HEK293 (cell line): ENCODE measurements around the gene CFP.

Experiments
- ATF2 ChIP-seq: fragments of 450-650 bp; formaldehyde crosslinking; IDR thresholded peaks from 2 replicates; pipeline ENCODE4 v1.5.1; 2016; ENCODE audit warnings: missing biosample characterization, missing genetic modification characterization, low read depth
- BCL6B ChIP-seq: fragments of 450-650 bp; formaldehyde crosslinking; IDR thresholded peaks from 2 replicates; pipeline ENCODE4 v1.5.1; 2017; ENCODE audit warnings: missing biosample characterization, missing genetic modification characterization
- GLI4 ChIP-seq: fragments of 450-650 bp; formaldehyde crosslinking; IDR thresholded peaks from 2 replicates; pipeline ENCODE4 v1.5.1; 2016; ENCODE audit warnings: missing biosample characterization, missing genetic modification characterization
- GLIS1 ChIP-seq: fragments of 450-650 bp; formaldehyde crosslinking; IDR thresholded peaks from 2 replicates; pipeline ENCODE4 v1.5.1; 2016; ENCODE audit warnings: missing biosample characterization, missing genetic modification characterization
- HIC1 ChIP-seq: fragments of 450-650 bp; formaldehyde crosslinking; IDR thresholded peaks from 2 replicates; pipeline ENCODE4 v1.5.1; 2016; ENCODE audit warnings: missing biosample characterization, missing genetic modification characterization
- KLF17 ChIP-seq: fragments of 450-650 bp; formaldehyde crosslinking; IDR thresholded peaks from 2 replicates; pipeline ENCODE4 v1.5.1; 2016; ENCODE audit warnings: missing biosample characterization, missing genetic modification characterization
- MEIS1 ChIP-seq: sonication (generic); formaldehyde crosslinking; IDR thresholded peaks from 2 replicates; pipeline ENCODE4 v1.8.1; 2022; ENCODE audit warnings: missing genetic modification reagents, mild to moderate bottlenecking, borderline replicate concordance
- PRDM1 ChIP-seq: fragments of 450-650 bp; formaldehyde crosslinking; IDR thresholded peaks from 2 replicates; pipeline ENCODE4; 2016; ENCODE audit warnings: missing biosample characterization, missing genetic modification characterization
- TRIM28 ChIP-seq: IDR thresholded peaks from 2 replicates; pipeline ENCODE4 v1.6.1; 2011; ENCODE audit warnings: low read length, control low read depth, borderline replicate concordance
- ZBTB44 ChIP-seq: fragments of 450-650 bp; IDR thresholded peaks from 2 replicates; pipeline ENCODE4 v1.5.1; 2018; ENCODE audit warnings: missing biosample characterization, mild to moderate bottlenecking, missing genetic modification characterization
- ZBTB48 ChIP-seq: fragments of 450-650 bp; formaldehyde crosslinking; IDR thresholded peaks from 2 replicates; pipeline ENCODE4 v1.5.1; 2016; ENCODE audit warnings: missing biosample characterization, missing genetic modification characterization
- ZEB2 ChIP-seq: fragments of 450-650 bp; formaldehyde crosslinking; IDR thresholded peaks from 2 replicates; pipeline ENCODE4 v1.5.1; 2016; ENCODE audit warnings: missing biosample characterization, missing genetic modification characterization
- ZFHX2 ChIP-seq: fragments of 450-650 bp; formaldehyde crosslinking; conservative IDR thresholded peaks from 2 replicates; pipeline ENCODE4 v1.5.1; 2016; ENCODE audit warnings: missing biosample characterization, missing genetic modification characterization
- ZNF24 ChIP-seq: fragments of 450-650 bp; formaldehyde crosslinking; IDR thresholded peaks from 2 replicates; pipeline ENCODE4 v1.5.1; 2016; ENCODE audit warnings: missing biosample characterization, missing genetic modification characterization
- ZNF248 ChIP-seq: fragments of 450-650 bp; formaldehyde crosslinking; IDR thresholded peaks from 2 replicates; pipeline ENCODE4 v1.5.1; 2017; ENCODE audit warnings: missing biosample characterization, missing genetic modification characterization
- ZNF324 ChIP-seq: fragments of 450-650 bp; formaldehyde crosslinking; IDR thresholded peaks from 2 replicates; pipeline ENCODE4 v1.5.1; 2016; ENCODE audit warnings: missing biosample characterization, missing genetic modification characterization
- ZNF394 ChIP-seq: fragments of 450-650 bp; formaldehyde crosslinking; IDR thresholded peaks from 2 replicates; pipeline ENCODE4 v1.5.1; 2016; ENCODE audit warnings: missing biosample characterization, missing genetic modification characterization, mild to moderate bottlenecking, moderate library complexity, borderline replicate concordance
- ZNF416 ChIP-seq: fragments of 450-650 bp; formaldehyde crosslinking; IDR thresholded peaks from 2 replicates; pipeline ENCODE4 v1.5.1; 2016; ENCODE audit warnings: missing biosample characterization, missing genetic modification characterization
- ZNF433 ChIP-seq: fragments of 450-650 bp; formaldehyde crosslinking; IDR thresholded peaks from 2 replicates; pipeline ENCODE4 v1.5.1; 2016; ENCODE audit warnings: missing biosample characterization, missing genetic modification characterization, low read depth
- ZNF514 ChIP-seq: fragments of 450-650 bp; formaldehyde crosslinking; IDR thresholded peaks from 2 replicates; pipeline ENCODE4 v1.5.1; 2016; ENCODE audit warnings: missing biosample characterization, missing genetic modification characterization
- ZNF530 ChIP-seq: fragments of 450-650 bp; formaldehyde crosslinking; IDR thresholded peaks from 2 replicates; pipeline ENCODE4 v1.5.1; 2016; ENCODE audit warnings: low read depth, missing biosample characterization, missing genetic modification characterization
- ZNF548 ChIP-seq: fragments of 450-650 bp; formaldehyde crosslinking; IDR thresholded peaks from 2 replicates; pipeline ENCODE4 v1.5.1; 2016; ENCODE audit warnings: missing biosample characterization, missing genetic modification characterization
- ZNF580 ChIP-seq: fragments of 450-650 bp; formaldehyde crosslinking; IDR thresholded peaks from 2 replicates; pipeline ENCODE4 v1.5.1; 2016; ENCODE audit warnings: missing biosample characterization, missing genetic modification characterization
- ZNF585B ChIP-seq: fragments of 450-650 bp; formaldehyde crosslinking; IDR thresholded peaks from 2 replicates; pipeline ENCODE4 v1.5.1; 2016; ENCODE audit warnings: missing biosample characterization, missing genetic modification characterization
- ZNF600 ChIP-seq: fragments of 450-650 bp; formaldehyde crosslinking; IDR thresholded peaks from 2 replicates; pipeline ENCODE4 v1.5.1; 2016; ENCODE audit warnings: missing biosample characterization, missing genetic modification characterization
- ZNF610 ChIP-seq: fragments of 450-650 bp; formaldehyde crosslinking; IDR thresholded peaks from 2 replicates; pipeline ENCODE4 v1.5.1; 2016; ENCODE audit warnings: missing biosample characterization, missing genetic modification characterization, borderline replicate concordance
- ZNF664 ChIP-seq: fragments of 450-650 bp; formaldehyde crosslinking; IDR thresholded peaks from 2 replicates; pipeline ENCODE4 v1.5.1; 2016; ENCODE audit warnings: missing biosample characterization, missing genetic modification characterization
- ZNF692 ChIP-seq: fragments of 450-650 bp; formaldehyde crosslinking; IDR thresholded peaks from 2 replicates; pipeline ENCODE4 v1.5.1; 2016; ENCODE audit warnings: missing biosample characterization, missing genetic modification characterization
- ZNF76 ChIP-seq: fragments of 450-650 bp; formaldehyde crosslinking; IDR thresholded peaks from 2 replicates; pipeline ENCODE4; 2016; ENCODE audit warnings: low read depth, missing biosample characterization, missing genetic modification characterization, borderline replicate concordance
- ZNF792 ChIP-seq: fragments of 450-650 bp; formaldehyde crosslinking; IDR thresholded peaks from 2 replicates; pipeline ENCODE4 v1.5.1; 2016; ENCODE audit warnings: missing biosample characterization, missing genetic modification characterization
- ZSCAN5A ChIP-seq: fragments of 450-650 bp; formaldehyde crosslinking; IDR thresholded peaks from 2 replicates; pipeline ENCODE4 v1.5.1; 2016; ENCODE audit warnings: missing biosample characterization, missing genetic modification characterization

CFP gene

GRCh38 chrX:47623540-47624027 lies 6.1 kb downstream of the CFP start (continued):
- no peak for TF ChIP-seq ZNF548 (tag by site-specific recombination)
- no peak for TF ChIP-seq KLF17 (tag by site-specific recombination)
- no peak for TF ChIP-seq ZNF248 (tag by site-specific recombination)
- TF ChIP-seq ZNF324 (tag by site-specific recombination) = no peak
- TF ChIP-seq ZNF433 (tag by site-specific recombination) = no peak
- TF ChIP-seq ZSCAN5A (tag by site-specific recombination) = no peak
- no peak for TF ChIP-seq GLI4 (tag by site-specific recombination)
- TF ChIP-seq ZNF585B = no peak
- no peak for TF ChIP-seq ZNF664 (tag by site-specific recombination)
- no peak for TF ChIP-seq ZNF610 (tag by site-specific recombination)
- TF ChIP-seq ZNF416 (tag by site-specific recombination) = no peak
- TF ChIP-seq PRDM1 (tag by site-specific recombination) = no peak
- TF ChIP-seq ZNF394 (tag by site-specific recombination) = no peak
- TF ChIP-seq BCL6B (tag by site-specific recombination) = no peak
- TF ChIP-seq ZNF76 (tag by site-specific recombination) = no peak
- TF ChIP-seq ZFHX2 (tag by site-specific recombination) = peak; percentile 84
- TF ChIP-seq MEIS1 = no peak
- TF ChIP-seq TRIM28 = no peak
- TF ChIP-seq HIC1 (tag by site-specific recombination) = no peak; the same call in 1 of the 2 replicates
- no peak for TF ChIP-seq ZNF692 (tag by site-specific recombination)
- no peak for TF ChIP-seq ZNF514
- 0 out of 2 replicates have a peak, but pooled peaks have one; percentile 41 for TF ChIP-seq ZNF600
- peak; percentile 53; the same call in 1 of the 2 replicates for TF ChIP-seq GLIS1 (tag by site-specific recombination)
- no peak for TF ChIP-seq ZNF530 (tag by site-specific recombination)
- TF ChIP-seq ZNF24 = no peak
- no peak for TF ChIP-seq ATF2 (tag by site-specific recombination)
- TF ChIP-seq ZNF792 (tag by site-specific recombination) = peak; percentile 82; the same call in 1 of the 2 replicates
- no peak for TF ChIP-seq ZBTB48
- no peak for TF ChIP-seq ZNF580 (tag by site-specific recombination)
- no peak for TF ChIP-seq ZEB2
- TF ChIP-seq ZBTB44 (tag by site-specific recombination) = no peak
